SW 1271 (cell line): ENCODE measurements around the gene NUSAP1.
"Not testable (repeated sequence)": the region's sequence is repeated elsewhere in the genome, so short reads cannot be mapped to it uniquely, and the experiment has no call there.

Source experiments
- DNase-seq, 2 experiments: peaks; one replicate each; lab custom pipeline; 2025; lab: John Stamatoyannopoulos, UW

Gene NUSAP1

DNA sequence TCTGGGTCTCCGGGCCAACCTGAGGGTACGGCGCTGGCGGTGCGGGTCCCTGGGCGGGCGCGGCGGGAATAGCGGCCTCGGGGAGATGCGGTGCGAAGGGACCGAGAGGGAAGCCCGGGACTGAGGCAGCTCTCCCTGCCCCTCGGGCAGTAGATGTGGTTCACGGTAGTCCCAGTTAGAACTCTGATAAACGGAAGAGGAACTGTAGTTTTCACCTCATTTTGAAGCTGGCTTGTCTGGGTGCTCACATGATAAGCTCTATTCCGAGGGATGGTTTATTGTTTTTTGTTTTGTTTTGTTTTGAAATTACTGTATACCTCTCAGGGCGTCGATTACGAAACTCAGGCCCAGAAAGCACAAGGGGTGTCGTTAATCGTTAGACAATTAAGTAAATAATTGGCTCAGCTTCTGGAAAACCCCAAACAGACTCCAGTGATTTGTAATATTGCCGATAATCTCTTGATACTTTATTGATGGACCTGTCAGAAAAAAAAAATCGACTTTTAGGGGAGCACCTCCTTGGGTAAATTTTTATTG lies 413 bp downstream of the NUSAP1 start:
- DNase-seq, result no peak

DNA sequence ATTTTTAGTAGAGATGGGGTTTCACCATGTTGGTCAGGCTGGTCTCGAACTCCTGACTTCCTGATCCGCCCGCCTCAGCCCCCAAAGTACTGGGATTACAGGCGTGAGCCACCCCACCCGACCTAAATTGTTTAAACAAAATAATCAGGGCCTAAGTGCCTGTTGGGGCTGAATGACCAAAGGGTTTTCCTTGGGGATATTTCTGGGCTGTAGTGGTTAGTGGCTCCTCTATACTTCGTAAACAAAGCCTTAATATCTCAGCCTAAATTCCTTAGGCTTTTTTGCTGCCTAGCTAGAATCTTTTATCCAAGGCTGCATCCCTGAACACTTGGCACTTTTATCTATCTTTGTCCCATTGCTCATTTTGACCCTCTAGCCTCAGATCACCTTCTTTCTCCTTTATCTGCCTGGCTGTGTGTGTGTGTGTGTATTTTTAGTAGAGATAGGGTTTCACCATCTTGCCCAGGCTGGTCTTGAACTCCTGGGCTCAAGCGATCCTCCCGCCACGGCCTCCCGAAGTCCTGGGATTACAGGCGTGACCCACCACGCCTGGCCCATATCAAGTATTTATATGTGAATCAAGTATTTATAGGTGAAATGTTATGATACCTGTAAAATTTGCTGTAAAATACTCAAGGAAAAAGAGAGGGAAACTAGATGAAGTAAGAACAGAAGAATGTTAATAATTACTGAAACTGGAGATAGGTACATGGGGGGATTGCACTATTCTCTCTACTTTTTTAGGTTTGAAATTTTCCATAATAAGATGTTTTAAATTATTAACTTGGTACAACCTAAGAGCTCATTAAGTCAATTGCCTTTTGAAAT lies 1.8 kb downstream of the NUSAP1 start:
- no peak for DNase-seq

DNA sequence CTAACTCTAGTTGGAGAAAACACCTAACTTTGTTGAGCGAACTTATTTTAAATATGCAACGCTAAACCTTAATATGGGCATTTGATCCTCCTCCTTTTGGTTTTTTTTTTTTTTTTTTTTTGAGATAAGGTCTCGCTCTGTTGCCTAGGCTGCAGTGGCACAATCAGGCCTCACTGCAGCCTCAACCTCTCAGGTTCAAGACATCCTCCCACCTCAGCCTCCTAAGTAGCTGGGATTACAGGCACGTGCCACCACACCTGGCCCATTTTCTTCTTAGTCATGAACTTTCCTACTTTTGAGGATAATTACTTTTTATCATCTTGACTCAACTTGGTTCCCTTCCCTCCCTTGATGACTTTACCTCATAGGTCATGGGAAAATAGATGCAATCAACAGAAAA lies 3.9 kb downstream of the NUSAP1 start:
- no peak for DNase-seq

DNA sequence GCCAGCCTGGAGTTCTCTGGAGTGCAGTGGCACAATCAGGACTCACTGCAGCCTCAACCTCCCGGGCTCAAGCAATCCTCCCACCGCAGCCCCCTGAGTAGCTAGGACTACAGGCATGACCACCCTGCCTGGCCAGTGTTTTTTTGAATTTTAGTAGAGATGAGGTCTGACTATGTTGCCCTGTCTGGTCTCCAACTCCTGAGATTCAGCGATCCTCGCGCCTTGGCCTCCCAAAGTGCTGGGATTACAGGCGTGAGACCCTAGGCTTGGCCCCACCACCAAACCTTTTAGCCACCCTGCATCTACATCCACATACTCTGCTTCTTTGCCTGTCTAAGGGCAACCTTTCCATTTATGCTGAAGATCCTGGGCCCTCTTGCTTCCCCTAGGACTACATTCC lies 4.4 kb downstream of the NUSAP1 start:
- DNase-seq, result no peak

DNA sequence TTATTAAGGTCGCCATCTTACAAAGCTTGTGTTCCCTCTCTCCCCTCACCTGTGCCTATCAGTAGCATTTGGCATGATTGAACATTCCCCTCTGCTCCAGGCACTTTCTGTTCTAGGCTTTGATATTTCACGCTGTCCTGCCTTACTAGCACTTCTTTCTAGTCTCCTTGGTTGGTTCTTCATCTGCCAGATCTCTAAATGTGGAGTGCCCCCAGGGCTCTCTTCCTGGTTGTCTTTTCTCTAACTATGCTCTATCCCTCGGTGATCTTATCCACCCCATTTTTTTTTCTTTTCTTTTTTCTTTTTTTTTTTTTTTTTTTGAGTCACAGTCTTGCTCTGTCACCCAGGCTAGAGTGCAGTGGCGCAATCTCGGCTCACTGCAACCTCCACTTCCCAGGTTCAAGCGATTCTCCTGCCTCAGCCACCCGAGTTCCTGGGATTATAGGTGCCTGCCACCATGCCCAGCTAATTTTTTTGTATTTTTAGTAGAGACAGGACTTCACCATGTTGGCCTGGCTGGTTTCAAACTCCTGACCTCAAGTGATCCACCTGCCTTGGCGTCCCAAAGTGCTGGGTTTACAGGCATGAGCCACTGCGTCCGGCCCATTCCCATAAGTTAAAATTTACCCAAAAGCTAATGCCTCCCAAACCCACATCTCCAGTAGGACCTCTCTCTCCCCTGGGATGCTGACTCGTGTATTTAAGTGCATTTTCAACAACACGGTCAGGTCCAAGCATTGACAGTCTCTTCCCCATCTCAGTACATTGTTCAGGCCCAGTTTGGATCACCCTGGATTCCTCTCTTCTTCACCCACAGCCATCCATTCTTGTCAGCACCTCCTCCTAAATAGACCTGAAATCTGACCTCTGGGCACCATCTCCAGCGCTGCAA lies 5.2 kb downstream of the NUSAP1 start:
- DNase-seq, result no peak

DNA sequence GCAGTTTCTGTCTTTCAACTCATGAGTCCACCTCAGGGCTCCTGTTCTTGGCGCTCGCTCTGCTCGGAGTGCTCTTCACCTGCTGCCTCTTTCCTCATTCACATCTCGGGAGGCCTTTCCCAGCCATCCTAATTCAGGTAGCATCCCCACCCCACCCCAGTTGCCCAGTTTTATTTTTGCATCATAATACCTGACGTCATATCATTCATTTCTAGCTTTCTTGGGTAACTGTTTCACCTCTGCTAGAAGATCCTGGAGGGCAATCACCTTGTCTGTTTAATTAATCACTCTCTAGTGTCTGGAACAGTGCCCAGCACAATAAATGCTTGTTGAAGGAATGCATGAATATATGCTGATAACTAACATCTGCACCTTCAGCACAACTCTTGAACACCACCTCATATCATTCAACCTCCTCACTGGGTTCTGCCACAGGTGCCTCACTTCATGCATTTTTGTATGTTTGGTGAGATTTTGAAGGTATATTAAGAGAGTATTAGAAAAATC lies 7.6 kb downstream of the NUSAP1 start:
- no peak for DNase-seq

DNA sequence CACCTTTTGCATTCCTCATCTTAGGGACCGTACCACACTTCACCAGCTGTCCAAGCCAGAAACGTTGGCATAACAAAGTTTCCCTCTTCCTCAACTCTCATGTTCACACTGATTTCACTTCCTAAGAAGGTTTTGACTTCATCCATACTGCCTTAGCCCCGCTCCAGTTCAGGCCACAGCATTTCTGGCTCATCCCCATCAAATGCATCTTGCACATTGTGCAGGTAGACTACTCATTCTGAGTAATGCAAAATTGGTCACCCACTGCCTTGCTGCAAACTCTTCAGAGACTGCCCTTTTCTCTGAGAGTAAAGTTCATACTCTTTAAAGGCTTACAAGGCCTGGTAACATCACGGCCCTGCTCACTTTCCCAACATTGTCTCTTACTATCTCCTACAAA lies 8.8 kb downstream of the NUSAP1 start:
- no peak for DNase-seq

DNA sequence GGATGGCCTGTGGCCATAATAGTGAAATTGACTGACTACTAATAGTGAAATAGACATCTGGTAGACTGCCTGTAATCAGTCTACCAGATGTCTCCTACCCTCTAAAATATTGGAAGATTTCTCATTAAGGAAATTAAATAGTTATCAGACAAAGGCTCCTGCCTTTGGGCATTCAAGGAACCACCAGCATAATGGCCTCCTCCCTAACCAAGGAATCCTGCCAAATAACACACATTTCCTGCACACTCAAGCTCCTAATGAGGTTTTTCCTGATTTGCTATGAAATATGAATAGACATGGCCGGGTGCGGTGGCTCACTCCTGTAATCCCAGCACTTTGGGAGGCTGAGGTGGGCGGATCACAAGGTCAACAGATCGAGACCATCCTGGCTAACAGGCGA lies 14.6 kb downstream of the NUSAP1 start:
- DNase-seq, result no peak

DNA sequence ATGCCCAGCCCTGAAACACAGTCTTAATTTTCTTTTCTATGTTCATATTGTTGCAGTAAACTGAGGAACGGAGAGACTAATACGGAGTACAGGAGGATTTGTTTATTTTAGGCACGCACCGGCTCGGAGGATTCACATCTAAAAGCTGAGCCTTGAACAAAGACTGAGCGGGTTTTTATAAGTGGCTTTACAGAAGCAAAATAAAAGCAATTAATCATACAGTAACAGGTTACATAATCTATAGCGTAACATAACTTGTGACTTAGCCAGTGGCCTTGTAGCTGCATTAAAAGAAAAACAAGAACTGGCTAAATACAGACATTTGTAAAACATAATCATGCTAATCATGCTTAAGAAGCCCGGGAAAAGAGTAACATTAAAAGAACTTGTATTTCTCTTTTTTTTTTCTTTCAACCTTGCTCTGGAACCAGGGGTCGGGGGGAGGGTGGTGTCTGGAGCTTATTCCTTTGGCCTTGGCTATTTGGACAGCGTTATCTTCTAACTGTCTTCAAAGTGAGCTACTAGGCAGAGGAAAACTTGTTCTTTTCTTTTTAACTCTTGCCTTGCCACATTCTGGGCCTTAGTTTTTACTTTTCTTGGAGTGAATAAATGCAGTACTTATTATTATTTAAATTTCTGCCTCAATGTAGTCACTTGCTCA lies 17.5 kb downstream of the NUSAP1 start:
- no peak for DNase-seq

DNA sequence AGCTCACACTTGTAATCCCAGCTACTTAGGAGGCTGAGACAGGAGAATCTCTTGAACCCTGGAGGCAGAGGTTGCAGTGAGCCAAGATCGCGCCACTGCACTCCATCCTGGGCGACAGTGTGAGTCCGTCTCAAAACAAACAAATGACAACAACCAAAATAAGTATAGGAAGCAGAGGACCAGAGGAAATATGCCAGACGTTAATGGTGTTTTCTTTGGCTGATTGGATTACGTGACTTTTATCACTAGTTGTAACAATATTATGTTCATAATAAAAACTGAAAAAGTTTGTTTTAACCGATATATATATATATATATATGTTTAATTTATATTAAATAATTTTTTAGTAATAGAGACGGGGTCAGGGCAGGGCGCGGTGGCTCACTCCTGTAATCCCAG lies 21.7 kb downstream of the NUSAP1 start:
- DNase-seq, result no peak

DNA sequence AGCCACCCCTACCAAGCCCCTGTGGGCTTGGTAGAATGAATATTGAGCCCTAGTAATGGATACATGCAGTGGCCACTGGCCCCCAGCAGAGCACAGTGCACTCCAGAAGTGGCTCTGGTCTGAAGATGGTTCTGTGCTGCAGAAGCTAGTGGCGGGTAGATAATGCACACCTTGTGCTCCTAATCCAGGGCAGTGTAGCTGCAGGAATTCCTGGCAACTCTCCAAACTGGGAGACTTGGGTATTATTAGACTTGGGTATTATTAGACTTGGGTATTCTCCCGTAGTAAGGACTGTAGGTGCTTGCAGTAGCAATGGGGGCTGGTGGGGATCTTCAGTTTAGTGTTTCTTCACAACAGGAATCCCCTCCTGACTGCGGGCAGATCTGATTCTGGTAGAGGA lies 34.7 kb downstream of the NUSAP1 start:
- DNase-seq, result no peak

DNA sequence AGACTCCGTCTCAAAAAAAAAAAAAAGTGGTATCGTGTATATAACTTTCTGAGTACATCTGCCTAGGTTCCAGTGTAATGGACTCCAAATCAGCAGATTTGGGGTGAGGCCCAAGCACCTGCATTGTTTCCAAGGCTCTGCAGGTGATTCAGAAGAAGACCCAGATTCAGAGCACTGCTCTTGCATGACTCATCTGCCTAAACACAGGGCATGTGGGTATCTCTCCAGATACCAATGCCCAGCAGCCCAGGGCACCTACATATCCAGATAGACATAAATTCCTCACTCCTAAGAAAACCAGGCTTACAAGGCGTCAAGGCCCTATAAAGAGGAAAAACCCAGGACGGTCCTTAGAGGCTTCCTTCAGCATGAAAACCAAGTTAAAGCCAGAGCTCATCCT lies 45.3 kb downstream of the NUSAP1 start:
- DNase-seq, result no peak

DNA sequence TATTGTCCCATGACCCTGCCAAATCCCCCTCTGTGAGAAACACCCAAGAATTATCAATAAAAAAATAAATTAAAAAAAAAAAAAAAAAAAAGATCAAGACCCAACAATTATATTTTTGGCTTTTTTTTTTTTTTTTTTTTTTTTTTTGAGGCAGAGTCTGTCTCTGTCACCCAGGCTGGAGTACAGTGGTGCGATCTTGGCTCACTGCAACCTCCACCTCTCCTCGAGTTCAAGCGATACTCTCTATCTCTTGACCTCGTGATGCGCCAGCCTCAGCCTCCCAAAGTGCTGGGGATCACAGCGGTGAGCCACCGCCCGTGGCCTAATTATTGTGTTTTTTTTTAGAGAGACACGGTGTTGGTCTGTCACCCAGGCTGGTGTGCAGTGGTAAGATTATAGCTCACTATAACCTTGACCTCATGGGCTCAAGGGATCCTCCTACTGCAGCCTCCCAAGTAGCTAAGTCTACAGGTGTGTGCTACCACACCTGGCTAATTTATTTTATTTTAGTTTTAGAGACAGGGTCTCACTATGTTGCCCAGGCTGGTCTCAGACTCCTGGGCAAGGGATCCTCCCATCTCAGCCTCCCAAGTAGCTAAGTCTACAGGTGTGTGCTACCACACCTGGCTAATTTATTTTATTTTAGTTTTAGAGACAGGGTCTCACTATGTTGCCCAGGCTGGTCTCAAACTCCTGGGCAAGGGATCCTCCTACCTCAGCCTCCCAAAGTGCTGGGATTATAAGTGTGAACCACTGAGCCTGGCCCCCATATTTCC lies 51.5 kb downstream of the NUSAP1 start:
- not testable (repeated sequence) for DNase-seq

DNA sequence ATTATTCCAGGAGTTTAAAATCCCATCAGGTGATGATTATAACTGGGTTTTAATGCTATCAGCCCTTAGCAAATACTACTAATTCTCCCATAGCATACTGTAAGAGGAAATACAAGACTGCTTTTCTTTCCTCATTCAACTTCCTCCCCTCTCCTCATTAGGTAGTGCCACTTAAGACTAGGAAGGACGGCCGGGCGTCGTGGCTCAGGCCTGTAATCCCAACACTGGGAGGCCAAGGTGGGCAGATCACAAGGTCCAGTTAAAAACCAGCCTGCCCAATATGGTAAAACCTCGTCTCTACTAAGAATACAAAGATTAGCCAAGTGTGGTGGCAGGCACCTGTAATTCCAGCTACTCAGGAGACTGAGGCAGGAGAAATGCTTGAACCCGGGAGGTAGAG lies 55.0 kb downstream of the NUSAP1 start:
- no peak for DNase-seq

DNA sequence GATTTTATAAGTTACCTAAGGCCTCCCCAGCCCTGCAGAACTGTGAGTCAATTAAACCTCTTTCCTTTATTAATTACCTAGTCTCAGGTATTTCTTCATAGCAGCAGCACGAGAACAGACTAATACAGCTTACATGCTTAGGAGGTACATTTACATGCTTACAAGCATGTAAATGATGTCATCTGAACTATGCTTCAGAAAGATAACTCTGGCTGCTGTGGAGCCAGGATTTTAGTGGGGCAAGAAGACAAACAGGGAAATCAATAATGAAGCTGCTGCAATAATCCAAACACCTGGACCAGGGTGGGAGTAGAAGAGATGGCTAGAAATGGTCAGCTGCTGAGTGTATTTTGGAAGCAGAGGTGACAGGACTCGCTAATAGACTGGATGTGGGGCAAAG lies 60.0 kb downstream of the NUSAP1 start:
- no peak for DNase-seq

DNA sequence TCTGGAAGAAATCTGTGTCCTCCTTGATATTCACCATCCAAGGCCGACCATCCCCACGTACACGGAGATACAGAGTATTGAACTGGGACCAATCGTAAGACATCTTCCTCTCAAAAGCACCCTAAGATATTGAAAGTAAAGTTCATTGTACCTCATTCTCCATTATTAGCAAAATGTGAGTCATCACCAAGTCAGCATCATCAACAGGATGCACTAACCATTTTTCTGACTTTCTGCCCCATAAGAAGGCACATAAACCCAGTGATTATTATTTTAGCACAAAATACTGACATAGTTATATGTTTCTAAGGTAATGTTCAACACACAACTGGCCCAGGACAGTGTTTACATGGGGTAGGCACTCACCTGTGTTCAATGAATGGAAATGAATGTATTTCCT lies 62.2 kb downstream of the NUSAP1 start:
- no peak for DNase-seq

DNA sequence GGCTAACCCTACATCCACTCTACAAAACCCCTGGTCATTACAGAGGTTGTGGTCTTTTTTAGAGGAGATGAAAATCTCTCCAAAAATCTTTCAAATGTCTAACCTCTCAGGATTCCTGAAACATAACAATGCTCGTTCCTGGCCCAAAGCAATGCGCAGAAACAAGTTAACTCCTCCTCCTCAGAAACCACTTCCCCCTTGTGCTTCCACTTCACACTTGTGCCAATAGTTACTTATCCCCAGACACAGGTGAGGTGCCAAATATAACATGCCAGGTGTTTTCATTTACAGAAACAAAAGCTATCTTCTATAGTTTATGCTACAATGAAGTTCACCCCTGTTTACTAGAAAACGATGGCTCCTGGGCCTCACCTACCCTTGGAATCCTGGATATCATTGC lies 63.4 kb downstream of the NUSAP1 start:
- DNase-seq, result no peak

DNA sequence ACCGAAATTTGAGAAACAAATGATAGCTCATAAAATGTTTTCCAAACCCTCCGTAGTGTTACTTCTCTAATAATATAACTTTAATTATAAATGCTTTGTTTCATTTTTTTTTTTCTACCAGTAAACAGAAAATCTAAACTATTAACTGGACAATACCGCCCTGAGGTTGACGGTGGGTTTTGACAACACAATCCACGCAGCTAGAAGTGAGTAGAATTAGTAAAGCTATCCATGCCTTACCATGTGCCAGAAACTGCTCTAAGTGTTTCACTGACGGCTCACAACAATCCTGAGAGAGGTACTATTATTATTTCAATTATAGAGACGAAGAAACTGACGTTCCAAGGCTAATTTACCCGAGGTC lies 69.2 kb downstream of the NUSAP1 start:
- DNase-seq, result no peak

DNA sequence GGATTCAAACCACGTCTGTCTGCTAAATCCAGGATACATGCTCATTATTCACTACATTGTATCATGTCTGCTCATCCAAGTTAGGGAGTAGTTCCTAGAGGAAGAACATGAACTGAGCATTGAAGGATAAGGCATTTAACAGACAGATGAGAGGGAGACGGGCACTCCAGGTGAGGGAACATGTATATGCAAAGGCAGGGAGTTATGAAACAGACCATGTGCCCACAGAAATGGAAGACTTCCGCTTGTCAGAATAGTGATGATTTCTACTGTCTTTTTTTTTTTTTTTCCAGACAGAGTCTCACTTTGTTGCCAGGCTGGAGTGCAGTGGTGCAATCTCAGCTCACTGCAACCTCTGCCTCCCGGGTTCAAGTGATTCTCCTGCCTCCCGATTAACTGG lies 74.7 kb downstream of the NUSAP1 start:
- DNase-seq, result no peak

DNA sequence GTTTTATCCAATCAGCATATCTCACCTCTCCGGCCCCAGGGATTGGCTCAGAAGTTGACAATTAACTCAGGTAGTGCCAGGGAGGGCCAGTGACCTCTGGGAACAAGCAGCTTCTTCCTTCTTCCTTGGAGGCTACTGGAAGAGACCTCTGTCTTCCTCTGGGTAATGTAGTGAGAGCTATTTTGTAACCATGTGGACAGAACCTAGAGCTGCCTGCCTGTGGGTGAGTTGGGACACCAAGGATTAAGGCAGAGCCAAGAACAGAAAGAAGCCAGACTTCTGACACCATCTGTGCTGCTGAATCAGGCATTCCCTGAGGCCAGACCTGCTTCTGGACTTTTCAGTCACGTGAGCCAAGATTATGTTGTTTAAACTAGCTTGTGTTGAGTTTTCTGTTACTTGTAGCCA lies 75.6 kb downstream of the NUSAP1 start:
- no peak for DNase-seq

DNA sequence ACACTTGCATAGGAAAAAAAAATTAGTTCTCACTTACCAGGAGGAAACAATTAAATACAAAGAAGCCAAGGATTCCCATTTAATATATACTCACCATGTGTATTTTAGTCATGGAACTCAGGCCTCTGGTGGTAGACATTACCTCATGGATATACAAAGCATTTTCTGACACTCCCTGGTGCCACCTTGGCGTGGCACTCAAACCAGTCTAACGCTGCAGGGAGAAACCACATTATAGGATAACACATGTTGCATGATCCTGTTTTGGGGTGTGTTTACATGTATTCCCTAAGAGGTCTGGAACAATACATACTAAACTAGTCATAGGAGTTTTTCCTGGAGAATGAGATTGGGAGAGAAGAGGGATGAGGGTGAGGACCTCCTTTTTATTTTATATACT lies 78.3 kb downstream of the NUSAP1 start:
- no peak for DNase-seq

DNA sequence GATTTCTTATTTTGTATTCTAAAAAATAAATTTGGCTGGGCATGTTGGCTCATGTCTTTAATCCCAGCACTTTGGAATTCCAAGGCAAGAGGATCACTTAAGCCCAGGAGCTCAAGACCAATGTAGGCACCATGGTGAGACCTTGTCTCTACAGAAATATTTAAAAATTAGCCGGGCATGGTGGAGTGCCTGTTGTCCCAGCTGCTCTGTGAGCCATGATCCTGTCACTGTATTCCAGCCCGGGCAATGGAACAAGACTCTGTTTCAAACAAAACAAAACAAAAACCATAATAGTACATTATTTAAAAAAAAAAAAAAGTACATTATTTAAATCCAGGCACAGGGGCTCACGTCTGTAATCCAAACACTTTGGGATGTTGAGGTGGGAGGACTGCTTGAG lies 78.8 kb downstream of the NUSAP1 start:
- DNase-seq, result no peak
